Astrocyte (in vitro differentiated cells and primary cell): Measurements from ENCODE around the gene ZSCAN9.

ENCODE experiments used
- CTCF ChIP-seq: IDR thresholded peaks from 2 replicates; pipeline ENCODE4 v1.5.1; 2011; ENCODE audit warnings: low read depth, mild to moderate bottlenecking, inconsistent platforms, low read length, moderate library complexity; ENCODE audit not compliant: insufficient read depth
- EZH2 ChIP-seq: IDR thresholded peaks from 2 replicates; pipeline ENCODE4 v1.6.1; 2012; ENCODE audit warnings: mild to moderate bottlenecking, low read length, inconsistent platforms; ENCODE audit not compliant: insufficient read depth

DNA sequence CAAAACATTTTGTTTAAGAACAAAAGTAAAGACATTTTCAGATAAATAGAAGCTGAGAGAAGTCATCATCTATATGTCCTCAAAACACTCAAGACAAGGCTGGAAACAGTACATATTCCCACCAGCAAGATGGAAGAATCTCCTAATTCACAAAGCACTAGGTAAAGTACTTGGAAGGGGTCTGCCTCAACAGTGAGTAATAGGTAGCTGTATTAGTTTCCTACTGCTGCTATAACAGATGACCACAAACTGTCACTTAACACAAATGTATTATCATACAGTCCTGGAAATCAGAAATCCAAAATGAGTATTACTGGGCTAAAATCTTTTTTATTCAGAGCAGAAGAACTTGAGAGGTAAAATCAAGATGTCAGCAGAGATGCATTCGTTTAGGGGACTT is 42.8 kb upstream of the ZSCAN9 start:
- TF ChIP-seq CTCF (no peak), EZH2 (no peak)
